Measurements from ENCODE around the gene MAN1A1.

DNA sequence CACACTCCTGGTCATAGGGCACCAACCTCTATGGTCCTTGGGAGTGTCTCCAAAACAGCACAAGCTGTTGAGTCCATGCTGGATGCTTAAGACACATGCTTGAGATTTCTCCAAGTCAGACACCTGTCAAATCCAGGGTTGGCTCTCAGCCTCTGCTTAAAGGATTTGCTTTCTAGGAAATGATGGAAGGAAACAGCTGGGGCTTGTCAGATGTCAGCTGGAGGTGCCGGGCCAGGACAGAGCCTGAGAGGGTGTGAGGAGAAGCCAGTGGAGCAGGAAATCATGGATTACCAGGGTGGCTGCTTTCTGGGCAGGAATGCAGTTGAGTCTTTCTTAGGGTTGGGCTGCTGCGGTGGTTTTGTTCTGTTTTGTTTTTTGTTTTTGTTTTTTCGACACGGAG lies 188.1 kb downstream of the MAN1A1 start:
- TF ChIP-seq, protein P1, sequence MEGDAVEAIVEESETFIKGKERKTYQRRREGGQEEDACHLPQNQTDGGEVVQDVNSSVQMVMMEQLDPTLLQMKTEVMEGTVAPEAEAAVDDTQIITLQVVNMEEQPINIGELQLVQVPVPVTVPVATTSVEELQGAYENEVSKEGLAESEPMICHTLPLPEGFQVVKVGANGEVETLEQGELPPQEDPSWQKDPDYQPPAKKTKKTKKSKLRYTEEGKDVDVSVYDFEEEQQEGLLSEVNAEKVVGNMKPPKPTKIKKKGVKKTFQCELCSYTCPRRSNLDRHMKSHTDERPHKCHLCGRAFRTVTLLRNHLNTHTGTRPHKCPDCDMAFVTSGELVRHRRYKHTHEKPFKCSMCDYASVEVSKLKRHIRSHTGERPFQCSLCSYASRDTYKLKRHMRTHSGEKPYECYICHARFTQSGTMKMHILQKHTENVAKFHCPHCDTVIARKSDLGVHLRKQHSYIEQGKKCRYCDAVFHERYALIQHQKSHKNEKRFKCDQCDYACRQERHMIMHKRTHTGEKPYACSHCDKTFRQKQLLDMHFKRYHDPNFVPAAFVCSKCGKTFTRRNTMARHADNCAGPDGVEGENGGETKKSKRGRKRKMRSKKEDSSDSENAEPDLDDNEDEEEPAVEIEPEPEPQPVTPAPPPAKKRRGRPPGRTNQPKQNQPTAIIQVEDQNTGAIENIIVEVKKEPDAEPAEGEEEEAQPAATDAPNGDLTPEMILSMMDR (IDR thresholded peaks at IDR 0.05): no peak
- no peak for TF ChIP-seq POLR2A (IDR thresholded peaks at IDR 0.05)

All from uterus (tissue), 2 donors.